MM.1S (cell line): Measurements from ENCODE around the gene RPN1.

Experiments
- EZH2phosphoT487 ChIP-seq: fragments of 300-600 bp; sonication (generic); IDR thresholded peaks from 2 replicates; pipeline ENCODE4 v1.6.1; 2018; ENCODE audit warnings: antibody characterized with exemption, low read length
- TF ChIP-seq, protein P1 (sequence below): fragments of 300-600 bp; sonication (generic); IDR thresholded peaks from 2 replicates; pipeline ENCODE4 v1.5.1; 2016; ENCODE audit warnings: antibody characterized with exemption, low read length, mixed read lengths

DNA sequence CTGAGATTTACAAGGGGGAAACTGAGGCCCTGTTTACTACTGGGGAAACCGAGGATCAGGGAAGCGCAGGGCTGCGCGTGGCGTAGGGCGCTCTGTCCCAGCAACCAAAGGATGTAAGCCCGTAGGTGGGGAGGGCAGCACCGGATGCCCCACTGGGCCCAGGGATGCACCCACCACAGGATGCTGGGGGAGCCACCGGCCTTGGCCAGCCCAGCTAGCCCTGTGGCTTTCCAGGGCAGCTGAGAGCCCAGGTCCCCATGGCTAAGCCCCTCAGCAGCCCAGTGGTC is 33.4 kb downstream of the RPN1 start:
- TF ChIP-seq, protein P1, sequence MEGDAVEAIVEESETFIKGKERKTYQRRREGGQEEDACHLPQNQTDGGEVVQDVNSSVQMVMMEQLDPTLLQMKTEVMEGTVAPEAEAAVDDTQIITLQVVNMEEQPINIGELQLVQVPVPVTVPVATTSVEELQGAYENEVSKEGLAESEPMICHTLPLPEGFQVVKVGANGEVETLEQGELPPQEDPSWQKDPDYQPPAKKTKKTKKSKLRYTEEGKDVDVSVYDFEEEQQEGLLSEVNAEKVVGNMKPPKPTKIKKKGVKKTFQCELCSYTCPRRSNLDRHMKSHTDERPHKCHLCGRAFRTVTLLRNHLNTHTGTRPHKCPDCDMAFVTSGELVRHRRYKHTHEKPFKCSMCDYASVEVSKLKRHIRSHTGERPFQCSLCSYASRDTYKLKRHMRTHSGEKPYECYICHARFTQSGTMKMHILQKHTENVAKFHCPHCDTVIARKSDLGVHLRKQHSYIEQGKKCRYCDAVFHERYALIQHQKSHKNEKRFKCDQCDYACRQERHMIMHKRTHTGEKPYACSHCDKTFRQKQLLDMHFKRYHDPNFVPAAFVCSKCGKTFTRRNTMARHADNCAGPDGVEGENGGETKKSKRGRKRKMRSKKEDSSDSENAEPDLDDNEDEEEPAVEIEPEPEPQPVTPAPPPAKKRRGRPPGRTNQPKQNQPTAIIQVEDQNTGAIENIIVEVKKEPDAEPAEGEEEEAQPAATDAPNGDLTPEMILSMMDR, result no peak
- TF ChIP-seq EZH2phosphoT487, result no peak
